ENCODE measurements around the gene OR8B3. TPM values are rescaled to one million over a fixed set of nuclear protein-coding genes. Genes with fewer than 3 reads are reported as not detected.

Gene OR8B3
- total and polyA plus RNA-seq, 2 donors (not counting 1 experiment from before 2014, with no cell fraction given): not detected

- Histone ChIP-seq H3K4me1 (ENCODE audit: control insufficient read depth, extremely low read depth, insufficient read depth, low read length) (no peaks in the 10 kb centered on the region), H4K20me1 (ENCODE audit: control insufficient read depth, extremely low read depth, insufficient read depth, low read length) (no peaks in the 10 kb centered on the region), H3K79me2 (ENCODE audit: control insufficient read depth, insufficient read depth, low read length) (no peaks in the 10 kb centered on the region), H3K9ac (ENCODE audit: insufficient read depth, low read length) (no peak overlapping the region), H3K9me3 (ENCODE audit: control insufficient read depth, insufficient read depth, low read depth, low read length) (no peaks in the 10 kb centered on the region), H3K27me3 (ENCODE audit: control insufficient read depth, insufficient read depth, low read length) (no peaks in the 10 kb centered on the region), H2AFZ (ENCODE audit: low read length) (no peak overlapping the region), H3K4me2 (ENCODE audit: extremely low read depth, insufficient read depth, low read length) (no peak overlapping the region), H3K36me3 (ENCODE audit: control insufficient read depth, insufficient read depth, low read length) (no peaks in the 10 kb centered on the region), H3K4me3 (replicated peaks in 1 of 4; ENCODE audit: control extremely low read depth in 1 of 4, insufficient read depth in 1 of 4, low read depth in 3 of 4, low read length in 4 of 4) (no peak overlapping the region), H3K27ac (ENCODE audit: insufficient read depth, low read length) (no peak overlapping the region)
- no peak for DNase-seq (ENCODE audit: low read depth in 2 of 2)
- no peak for TF ChIP-seq EZH2 (IDR thresholded peaks at IDR 0.05; ENCODE audit: low read length, missing control alignments)
- TF ChIP-seq, protein P1, sequence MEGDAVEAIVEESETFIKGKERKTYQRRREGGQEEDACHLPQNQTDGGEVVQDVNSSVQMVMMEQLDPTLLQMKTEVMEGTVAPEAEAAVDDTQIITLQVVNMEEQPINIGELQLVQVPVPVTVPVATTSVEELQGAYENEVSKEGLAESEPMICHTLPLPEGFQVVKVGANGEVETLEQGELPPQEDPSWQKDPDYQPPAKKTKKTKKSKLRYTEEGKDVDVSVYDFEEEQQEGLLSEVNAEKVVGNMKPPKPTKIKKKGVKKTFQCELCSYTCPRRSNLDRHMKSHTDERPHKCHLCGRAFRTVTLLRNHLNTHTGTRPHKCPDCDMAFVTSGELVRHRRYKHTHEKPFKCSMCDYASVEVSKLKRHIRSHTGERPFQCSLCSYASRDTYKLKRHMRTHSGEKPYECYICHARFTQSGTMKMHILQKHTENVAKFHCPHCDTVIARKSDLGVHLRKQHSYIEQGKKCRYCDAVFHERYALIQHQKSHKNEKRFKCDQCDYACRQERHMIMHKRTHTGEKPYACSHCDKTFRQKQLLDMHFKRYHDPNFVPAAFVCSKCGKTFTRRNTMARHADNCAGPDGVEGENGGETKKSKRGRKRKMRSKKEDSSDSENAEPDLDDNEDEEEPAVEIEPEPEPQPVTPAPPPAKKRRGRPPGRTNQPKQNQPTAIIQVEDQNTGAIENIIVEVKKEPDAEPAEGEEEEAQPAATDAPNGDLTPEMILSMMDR (conservative IDR thresholded peaks at IDR 0.05 in 1 of 2, IDR thresholded peaks at IDR 0.05 in 1 of 2; ENCODE audit: low read depth in 1 of 2, low read length in 2 of 2): no peak
Measured at GRCh38 chr11:124429599-124429998, 30.8 kb upstream of the OR8B3 start.

DNA sequence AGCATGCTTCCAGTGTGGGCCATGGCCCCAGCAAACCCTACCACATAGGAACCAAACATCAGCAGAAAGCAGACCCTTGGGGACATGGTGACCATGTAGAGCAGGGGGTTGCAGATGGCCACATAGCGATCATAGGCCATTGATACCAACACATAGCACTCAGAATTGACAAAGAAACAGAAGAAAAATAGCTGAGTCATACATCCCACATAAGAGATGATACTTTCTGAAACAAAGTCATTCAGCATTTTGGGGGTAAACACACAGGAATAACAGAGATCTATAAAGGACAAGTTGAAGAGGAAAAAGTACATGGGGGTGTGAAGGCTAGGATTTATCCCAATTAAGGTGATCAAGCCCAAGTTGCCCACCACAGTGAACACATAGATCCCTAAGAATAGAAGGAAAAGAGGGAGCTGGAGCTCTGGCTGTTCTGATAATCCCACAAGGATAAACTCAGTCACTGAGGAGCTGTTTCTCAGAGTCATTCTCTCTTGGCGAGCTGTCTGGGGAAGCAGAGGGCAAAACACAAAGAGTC is 25.6 kb upstream of the OR8B3 start, which contains the start of gene OR8B4:
OR8B4 (minus strand) TSS at position 488 of the 538 bp plus-strand sequence; CDS start at position 488, 0 bp downstream.
- Histone ChIP-seq H3K4me2 (ENCODE audit: extremely low read depth, insufficient read depth, low read length) (no peak within 1 kb of the TSS), H3K9ac (ENCODE audit: insufficient read depth, low read length) (no peak within 1 kb of the TSS), H4K20me1 (ENCODE audit: control insufficient read depth, extremely low read depth, insufficient read depth, low read length) (no peaks in the 10 kb centered on the region), H3K79me2 (ENCODE audit: control insufficient read depth, insufficient read depth, low read length) (no peaks in the 10 kb centered on the region), H3K4me3 (replicated peaks in 1 of 4; ENCODE audit: control extremely low read depth in 1 of 4, insufficient read depth in 1 of 4, low read depth in 3 of 4, low read length in 4 of 4) (no peak within 1 kb of the TSS), H3K36me3 (ENCODE audit: control insufficient read depth, insufficient read depth, low read length) (no peaks in the 10 kb centered on the region), H2AFZ (ENCODE audit: low read length) (no peak within 1 kb of the TSS), H3K9me3 (ENCODE audit: control insufficient read depth, insufficient read depth, low read depth, low read length) (no peaks in the 10 kb centered on the region), H3K4me1 (ENCODE audit: control insufficient read depth, extremely low read depth, insufficient read depth, low read length) (no peaks in the 10 kb centered on the region), H3K27me3 (ENCODE audit: control insufficient read depth, insufficient read depth, low read length) (no peaks in the 10 kb centered on the region), H3K27ac (ENCODE audit: insufficient read depth, low read length) (no peak within 1 kb of the TSS)
- no peak for DNase-seq (ENCODE audit: low read depth in 2 of 2)
- TF ChIP-seq, protein P1 (conservative IDR thresholded peaks at IDR 0.05 in 1 of 2, IDR thresholded peaks at IDR 0.05 in 1 of 2; ENCODE audit: low read depth in 1 of 2, low read length in 2 of 2): no peak
- TF ChIP-seq EZH2 (IDR thresholded peaks at IDR 0.05; ENCODE audit: low read length, missing control alignments): no peak

DNA sequence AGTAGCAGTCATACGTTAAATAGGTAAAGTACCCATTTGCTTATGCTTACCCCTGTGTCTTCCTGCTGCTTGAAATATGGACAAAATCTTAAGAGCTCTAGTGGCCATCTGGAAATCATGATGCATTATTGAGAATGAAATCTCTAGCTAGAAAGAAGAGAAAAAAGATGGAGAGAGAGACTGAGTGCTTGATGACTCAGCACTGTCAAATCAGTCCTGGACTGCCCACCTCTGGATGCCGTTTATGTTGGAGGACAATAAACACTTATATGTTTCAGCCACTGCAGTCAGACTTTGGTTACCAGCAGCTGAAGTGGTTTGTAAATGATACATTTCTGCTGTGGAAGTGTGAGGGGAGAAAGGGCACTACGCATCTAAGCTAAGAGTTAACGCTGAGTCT is 22.2 kb upstream of the OR8B3 start:
- H4K20me1 ChIP-seq (ENCODE audit: control insufficient read depth, extremely low read depth, insufficient read depth, low read length): no peaks in the 10 kb centered on the region
- H3K79me2 ChIP-seq (ENCODE audit: control insufficient read depth, insufficient read depth, low read length): no peaks in the 10 kb centered on the region
- H3K9me3 ChIP-seq (ENCODE audit: control insufficient read depth, insufficient read depth, low read depth, low read length): no peaks in the 10 kb centered on the region
- no peaks in the 10 kb centered on the region for H3K27me3 ChIP-seq (ENCODE audit: control insufficient read depth, insufficient read depth, low read length)
- H3K27ac ChIP-seq (ENCODE audit: insufficient read depth, low read length): no peak overlapping the region
- no peak overlapping the region for H3K4me3 ChIP-seq (replicated peaks in 1 of 4; ENCODE audit: control extremely low read depth in 1 of 4, insufficient read depth in 1 of 4, low read depth in 3 of 4, low read length in 4 of 4)
- no peak overlapping the region for H3K9ac ChIP-seq (ENCODE audit: insufficient read depth, low read length)
- DNase-seq (ENCODE audit: low read depth in 2 of 2): peak in 1 of 2 donors; percentile 5
- TF ChIP-seq, protein P1 (conservative IDR thresholded peaks at IDR 0.05 in 1 of 2, IDR thresholded peaks at IDR 0.05 in 1 of 2; ENCODE audit: low read depth in 1 of 2, low read length in 2 of 2): no peak
- no peak for TF ChIP-seq EZH2 (IDR thresholded peaks at IDR 0.05; ENCODE audit: low read length, missing control alignments)
- no peaks in the 10 kb centered on the region for H3K36me3 ChIP-seq (ENCODE audit: control insufficient read depth, insufficient read depth, low read length)
- no peaks in the 10 kb centered on the region for H3K4me1 ChIP-seq (ENCODE audit: control insufficient read depth, extremely low read depth, insufficient read depth, low read length)
- H3K4me2 ChIP-seq (ENCODE audit: extremely low read depth, insufficient read depth, low read length): no peak overlapping the region
- no peak overlapping the region for H2AFZ ChIP-seq (ENCODE audit: low read length)
